Suppressor macrophage treated with lipopolysaccharide for 1 hour (primary cell): Measurements from ENCODE around the gene COG5.

Experiments used
- DNase-seq, 3 donors: peaks; one replicate each; pipeline ENCODE4 v3.0.0-alpha.2; 2020 to 2022

Gene COG5

GRCh38 chr7:107563775-107564552, at the start of gene COG5, which contains the start of gene DUS4L:
Gene COG5, minus strand, starts transcription at chr7:107563920. Its CDS starts 24 bp downstream, at chr7:107563896.
Gene DUS4L, plus strand, starts transcription at chr7:107563971. Its CDS starts 3,100 bp downstream, at chr7:107567071.
- peak; percentile 80 to 92 (median 88) for DNase-seq

DNA sequence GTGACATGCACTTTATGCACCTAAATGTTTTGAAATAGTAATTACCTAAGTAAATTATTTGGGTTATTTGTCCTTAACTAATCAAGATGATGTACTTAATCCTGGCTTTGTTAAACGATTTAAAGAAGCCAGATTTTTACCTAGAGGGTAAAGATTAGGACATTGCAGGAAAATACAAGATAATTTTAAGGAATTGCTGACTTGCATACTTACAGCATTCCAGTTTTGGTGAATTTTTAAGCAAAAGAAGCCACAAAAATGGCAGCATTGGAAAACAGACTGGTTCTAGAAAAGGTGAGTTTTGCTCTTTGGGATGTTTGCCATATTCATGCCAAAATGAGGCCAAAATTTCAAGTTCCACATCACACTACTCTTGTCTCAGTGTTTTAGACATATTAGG, 49.7 kb upstream of the COG5 start:
- no peak for DNase-seq

- no peak for DNase-seq
Measured at GRCh38 chr7:107610323-107610722, 46.6 kb upstream of the COG5 start.

DNA sequence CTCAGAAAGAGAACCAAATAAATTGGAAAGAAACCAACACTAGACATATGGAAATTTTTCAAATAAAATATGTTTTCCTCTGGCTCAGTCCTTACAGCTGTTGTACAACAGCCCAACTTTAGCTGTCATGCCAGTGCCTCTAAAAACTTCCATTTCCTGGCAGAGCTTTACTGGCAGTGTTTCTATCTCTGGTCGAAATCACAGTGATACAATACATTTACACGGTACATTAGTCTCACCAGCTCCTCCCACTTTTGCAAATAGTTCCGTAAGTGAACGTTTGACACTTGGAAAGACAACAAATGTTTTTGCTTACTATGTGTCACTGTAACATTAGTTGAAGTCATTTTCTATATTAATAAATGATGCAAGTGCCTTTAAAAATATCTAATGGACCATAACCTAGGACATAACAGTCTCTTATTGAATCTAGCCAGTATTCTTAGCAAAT, 46.1 kb upstream of the COG5 start:
- DNase-seq = no peak

GRCh38 chr7:107606303-107606702, 42.6 kb upstream of the COG5 start:
- no peak for DNase-seq

GRCh38 chr7:107605218-107605815, 41.6 kb upstream of the COG5 start:
- no peak for DNase-seq

DNA sequence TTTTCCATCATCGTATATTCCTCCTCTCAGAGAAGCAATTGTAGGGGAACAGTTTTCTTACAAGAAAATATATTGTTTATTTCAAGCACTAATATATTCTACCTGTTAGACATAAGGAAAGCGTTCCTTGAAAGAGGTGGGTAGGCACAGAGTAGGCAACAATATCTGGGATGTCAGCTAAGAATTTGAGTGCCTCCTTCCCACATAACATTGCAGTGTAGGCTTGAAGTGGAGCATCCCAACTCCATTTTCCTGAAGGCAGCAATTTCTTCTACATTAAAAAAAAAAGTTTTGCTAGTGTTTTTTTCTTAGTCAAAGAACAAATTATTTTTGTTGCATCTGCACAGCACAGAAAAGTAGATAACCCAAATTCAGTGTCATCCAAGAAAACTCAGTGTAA, 37.1 kb upstream of the COG5 start:
- DNase-seq = no peak

DNA sequence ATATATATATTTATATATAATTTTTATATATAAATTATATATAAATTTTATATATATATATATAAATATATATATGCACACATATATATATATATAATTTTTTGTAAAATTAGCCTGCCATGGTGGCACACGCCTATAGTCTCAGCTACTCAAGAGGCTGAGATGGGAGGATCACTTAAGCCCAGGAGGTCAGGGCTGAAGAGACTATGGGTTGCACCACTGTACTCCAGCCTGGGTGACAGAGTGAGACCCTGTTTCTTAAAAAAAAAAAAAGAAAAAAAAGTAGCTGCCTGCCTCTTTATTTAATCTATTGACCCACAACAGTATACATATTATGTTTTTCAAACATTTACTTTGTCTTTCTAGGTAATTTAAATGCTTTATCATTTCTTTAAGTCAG, 35.5 kb upstream of the COG5 start:
- no peak for DNase-seq

DNA sequence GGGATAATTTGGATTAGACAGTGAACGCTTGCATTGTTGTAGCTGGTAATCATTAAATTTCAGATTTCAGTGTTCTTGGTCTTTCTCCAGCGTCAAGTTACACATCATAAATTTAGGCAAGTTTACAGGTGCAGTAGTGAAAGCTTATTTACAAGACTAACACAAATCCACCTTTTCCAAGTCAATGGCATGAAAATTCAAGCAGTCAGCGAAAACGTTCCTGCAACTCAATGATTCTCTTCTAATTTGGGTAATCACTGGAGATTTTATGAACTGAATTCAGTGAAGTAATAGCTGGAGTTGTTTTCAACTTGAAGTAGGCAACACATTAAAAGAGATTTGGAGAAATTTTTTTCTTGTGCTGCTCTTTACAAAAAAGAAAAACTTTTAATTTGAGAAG, 34.2 kb upstream of the COG5 start:
- DNase-seq = no peak

DNA sequence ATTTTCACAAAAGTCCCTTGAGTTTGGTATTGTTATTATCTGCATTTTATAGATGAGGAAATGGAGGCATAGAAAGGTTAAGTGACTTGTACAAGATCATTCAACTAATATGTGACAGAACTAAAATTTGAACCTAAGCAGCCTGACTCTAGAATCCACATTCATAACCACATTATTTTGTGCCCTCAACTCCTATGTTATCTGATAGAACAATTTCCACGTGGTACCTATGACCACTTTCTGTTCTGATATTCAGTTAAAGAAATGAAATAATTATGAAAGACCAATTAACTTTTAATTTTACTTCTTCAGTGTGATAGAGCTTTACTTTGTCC, 33.8 kb upstream of the COG5 start:
- no peak for DNase-seq

- DNase-seq = no peak
Measured at GRCh38 chr7:107596881-107597581, 33.3 kb upstream of the COG5 start.

DNA sequence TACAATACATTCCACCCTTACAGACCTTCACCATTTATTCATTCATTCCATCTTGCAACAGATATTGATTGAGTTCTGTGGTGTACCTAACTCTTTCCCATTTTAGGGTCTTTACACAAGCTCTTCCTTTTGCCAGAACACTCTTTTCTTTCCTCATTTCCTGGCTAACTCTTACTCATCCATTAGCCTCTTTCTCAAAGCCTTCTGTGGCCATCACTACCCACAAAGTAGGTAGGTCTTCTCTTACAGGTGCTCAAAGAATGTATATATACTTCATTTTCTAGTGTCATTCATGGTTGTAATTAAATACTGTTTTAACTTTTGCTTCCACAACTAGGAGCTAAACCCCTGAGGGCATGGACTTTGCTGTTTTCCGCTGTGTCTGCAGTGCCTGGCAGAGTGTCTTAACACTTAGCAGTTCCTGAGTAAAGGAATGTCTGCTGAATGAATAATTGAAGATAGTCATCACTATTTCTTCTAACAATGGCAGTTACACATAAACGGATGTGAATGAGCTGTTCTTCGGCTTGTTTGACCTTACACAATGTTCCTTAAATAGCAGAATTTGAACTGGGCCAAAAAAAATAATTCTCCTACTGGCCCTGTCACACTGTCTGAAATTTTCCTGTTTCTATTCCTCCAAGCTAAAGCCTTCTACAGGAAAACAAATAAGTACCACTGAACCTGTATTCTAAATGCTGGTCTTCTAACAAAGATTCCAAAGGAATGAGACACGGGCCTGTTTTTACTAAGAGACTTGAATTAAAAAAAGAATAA, 31.4 kb upstream of the COG5 start:
- no peak for DNase-seq

DNA sequence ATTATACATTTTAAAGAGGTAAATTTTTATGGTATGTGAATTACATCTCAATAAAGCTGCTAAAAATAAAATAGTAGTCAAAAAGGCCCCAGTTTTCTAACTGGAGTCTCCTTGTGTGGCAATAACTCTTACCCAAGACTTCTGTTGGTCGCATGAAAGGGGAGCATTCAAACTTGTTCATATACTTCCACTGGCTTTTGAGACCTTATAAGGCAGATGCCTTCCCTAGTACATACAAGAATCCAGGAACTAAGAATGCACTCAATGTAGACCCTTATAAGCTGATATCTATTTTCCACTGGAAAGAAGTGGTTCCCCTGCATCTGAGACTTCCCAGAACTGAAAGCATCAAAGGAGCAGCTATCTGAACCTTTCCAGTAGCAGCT, 29.3 kb upstream of the COG5 start:
- no peak for DNase-seq

DNA sequence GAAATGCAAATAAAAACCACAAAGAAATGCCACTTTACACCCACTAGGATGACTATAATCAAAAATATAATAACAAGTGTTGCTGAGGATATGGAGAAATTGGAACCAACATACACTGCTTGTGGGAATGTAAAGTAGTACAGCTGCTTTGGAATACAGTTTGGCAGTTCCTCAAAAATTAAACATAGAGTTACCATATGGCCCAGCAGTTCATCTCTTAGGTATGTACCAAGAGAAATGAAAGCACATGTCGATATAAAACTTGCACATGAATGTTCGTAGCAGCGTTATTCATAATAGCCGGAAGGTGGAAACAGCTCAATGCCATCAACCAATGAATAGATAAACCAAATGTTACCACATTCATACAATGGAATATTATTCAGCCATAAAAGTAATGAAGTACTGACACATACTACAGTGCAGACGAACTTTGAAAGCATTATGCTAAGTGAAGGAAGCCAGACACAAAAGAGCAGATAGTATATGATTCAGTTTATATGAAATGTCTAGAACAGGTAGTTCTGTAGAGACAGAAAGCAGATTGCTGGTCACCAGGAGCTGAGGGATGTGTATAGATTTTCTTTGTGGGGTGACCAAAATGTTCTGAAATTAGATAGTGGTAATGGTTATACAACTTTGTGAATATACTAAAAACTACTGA, 28.8 kb upstream of the COG5 start:
- no peak for DNase-seq

DNA sequence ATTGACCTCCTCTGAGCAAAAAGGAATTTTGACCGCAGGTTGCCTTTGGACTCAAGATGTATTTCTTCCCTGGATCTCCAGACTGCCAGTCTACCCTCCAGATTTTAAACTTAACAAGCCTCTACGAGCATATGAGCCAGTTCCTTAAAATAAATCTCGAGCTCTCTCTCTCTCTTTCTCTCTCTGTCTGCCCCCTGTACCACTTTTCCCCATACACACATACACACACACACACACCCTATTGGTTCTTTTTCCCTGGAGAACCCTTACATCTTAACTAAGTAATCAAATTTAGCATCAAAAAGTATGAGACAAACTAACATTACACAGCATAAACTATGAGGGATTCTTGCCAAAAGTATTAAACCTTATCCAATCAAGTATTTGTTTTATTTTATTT, 27.7 kb upstream of the COG5 start:
- DNase-seq = no peak

DNA sequence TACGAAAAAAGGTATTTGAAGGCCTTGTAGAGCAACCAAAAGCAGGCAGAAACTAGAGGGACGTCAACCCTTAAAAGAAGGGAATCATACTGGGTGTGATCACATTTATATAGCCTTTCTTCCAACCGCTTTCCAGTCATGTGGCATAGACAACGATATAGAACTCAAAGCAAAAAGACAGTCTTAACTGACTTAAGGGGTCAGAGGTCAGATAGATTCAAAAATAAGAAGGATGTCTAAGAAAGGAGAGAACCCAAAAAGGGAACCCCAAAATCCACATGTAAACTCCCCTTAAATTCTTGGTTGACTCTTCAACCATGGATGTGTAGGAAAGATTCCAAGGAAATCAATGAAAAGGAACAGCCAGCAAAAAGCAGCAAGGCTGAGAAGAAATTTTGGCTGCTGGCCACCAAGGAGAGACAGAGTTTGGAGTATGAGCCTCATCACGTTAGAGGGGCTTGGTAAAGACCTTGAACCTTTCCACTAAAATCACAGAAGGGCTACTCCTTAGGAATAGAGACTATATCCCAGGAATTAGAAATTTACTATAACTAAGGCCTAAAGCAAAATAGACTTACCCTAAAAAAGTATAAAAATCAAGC, 24.9 kb upstream of the COG5 start:
- no peak for DNase-seq

DNA sequence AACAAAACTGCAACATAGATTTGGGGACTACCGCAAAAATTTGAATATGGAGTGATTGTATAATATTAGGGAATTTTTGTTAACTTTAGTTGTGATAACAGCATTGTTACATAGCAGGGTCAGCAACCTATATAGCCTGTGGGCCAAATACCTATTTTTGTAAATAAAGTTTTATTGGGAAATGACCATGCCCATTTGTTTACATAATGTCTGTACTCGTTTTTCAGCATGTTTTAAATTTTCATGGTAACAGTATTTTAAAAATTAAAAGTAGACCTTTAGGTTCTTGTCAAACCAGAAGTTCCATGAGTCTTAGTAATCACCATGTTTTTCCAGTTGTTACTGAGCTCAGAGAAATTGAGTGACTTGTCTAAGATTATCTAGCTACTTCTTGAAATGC, 21.0 kb upstream of the COG5 start:
- DNase-seq = no peak

- no peak for DNase-seq
Measured at GRCh38 chr7:107582875-107583274, 19.2 kb upstream of the COG5 start.

GRCh38 chr7:107581387-107582013, 17.8 kb upstream of the COG5 start:
- no peak for DNase-seq

GRCh38 chr7:107580716-107581383, 17.1 kb upstream of the COG5 start:
- no peak for DNase-seq
